Glutamatergic neuron (in vitro differentiated cells): Measurements from ENCODE around the gene NFXL1. TPM values are rescaled to one million over a fixed set of nuclear protein-coding genes. Genes with fewer than 3 reads are reported as not detected.

Experiments
- DNase-seq: peaks from one replicate; pipeline ENCODE4 v3.0.0; 2022
- H3K27ac Mint-ChIP-seq: one replicate; pipeline ENCODE4 v1.8.0; 2020; ENCODE audit warnings: mild to moderate bottlenecking, mixed read lengths, inconsistent platforms; ENCODE audit not compliant: unreplicated experiment
- H3K27me3 Mint-ChIP-seq: one replicate; pipeline ENCODE4 v1.8.0; 2020; ENCODE audit warnings: mild to moderate bottlenecking, moderate library complexity, mixed read lengths, inconsistent platforms; ENCODE audit not compliant: unreplicated experiment
- H3K36me3 Mint-ChIP-seq: one replicate; pipeline ENCODE4 v1.8.0; 2020; ENCODE audit warnings: mild to moderate bottlenecking, mixed read lengths, inconsistent platforms; ENCODE audit not compliant: unreplicated experiment
- H3K4me1 Mint-ChIP-seq: one replicate; pipeline ENCODE4 v1.8.0; 2020; ENCODE audit warnings: mild to moderate bottlenecking, low read depth, mixed read lengths, inconsistent platforms; ENCODE audit not compliant: unreplicated experiment
- H3K4me3 Mint-ChIP-seq: one replicate; pipeline ENCODE4 v1.8.0; 2020; ENCODE audit warnings: mild to moderate bottlenecking, mixed read lengths, inconsistent platforms; ENCODE audit not compliant: unreplicated experiment
- H3K9me3 Mint-ChIP-seq: one replicate; pipeline ENCODE4 v1.8.0; 2020; ENCODE audit warnings: mild to moderate bottlenecking, moderate library complexity, mixed read lengths, inconsistent platforms; ENCODE audit not compliant: unreplicated experiment
- CTCF ChIP-seq: fragments of 200-600 bp; sonication (generic); IDR thresholded peaks from one replicate; pipeline ENCODE4 v1.5.0; 2021; ENCODE audit not compliant: partially characterized antibody, unreplicated experiment
- total RNA-seq: library from RNA; stranded (reverse); fragmentation: NEBNext Ultra II Directional; extraction: Animal tissue kit (Norgen Biotek cat#: 25700); gene quantifications from one replicate; pipeline ENCODE4 v1.2.1, GENCODE V29; 2021; ENCODE audit not compliant: unreplicated experiment

The NFXL1 gene
- total RNA-seq, 1 donor from 2014 or later, result 20.2 TPM

DNA sequence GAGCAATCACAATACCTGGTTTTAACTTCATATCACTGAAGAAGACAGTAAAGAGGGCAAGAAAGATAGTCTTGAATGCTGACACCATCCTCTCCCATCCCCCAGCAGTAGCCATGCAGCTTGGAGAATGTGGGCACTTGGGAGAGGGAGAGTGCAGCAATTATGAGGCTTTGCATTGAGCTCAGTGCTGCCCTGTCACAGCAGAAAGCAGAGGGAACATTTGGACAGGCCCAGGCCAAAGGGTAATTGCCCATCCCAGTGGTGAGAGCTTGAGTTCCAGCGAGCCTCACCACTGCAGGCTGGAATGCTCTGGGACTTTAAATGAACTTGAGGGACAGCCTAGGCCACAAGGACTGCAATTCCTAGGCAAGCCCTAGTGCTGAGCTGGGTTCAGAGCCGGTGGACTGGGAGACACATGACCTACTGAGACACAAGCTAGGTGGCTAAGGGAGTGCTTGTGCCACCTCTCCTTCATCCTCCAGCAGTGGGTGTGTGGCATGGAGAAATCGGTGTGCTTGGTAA is 112.8 kb downstream of the NFXL1 start:
- no peaks in the 10 kb centered on the region for H3K27me3 Mint-ChIP-seq
- DNase-seq, result no peak
- no peaks in the 10 kb centered on the region for H3K36me3 Mint-ChIP-seq
- TF ChIP-seq CTCF, result no peak
- no peak overlapping the region for H3K4me3 Mint-ChIP-seq
- H3K27ac Mint-ChIP-seq, result no peak overlapping the region
- H3K4me1 Mint-ChIP-seq, result no peaks in the 10 kb centered on the region
- no peaks in the 10 kb centered on the region for H3K9me3 Mint-ChIP-seq

DNA sequence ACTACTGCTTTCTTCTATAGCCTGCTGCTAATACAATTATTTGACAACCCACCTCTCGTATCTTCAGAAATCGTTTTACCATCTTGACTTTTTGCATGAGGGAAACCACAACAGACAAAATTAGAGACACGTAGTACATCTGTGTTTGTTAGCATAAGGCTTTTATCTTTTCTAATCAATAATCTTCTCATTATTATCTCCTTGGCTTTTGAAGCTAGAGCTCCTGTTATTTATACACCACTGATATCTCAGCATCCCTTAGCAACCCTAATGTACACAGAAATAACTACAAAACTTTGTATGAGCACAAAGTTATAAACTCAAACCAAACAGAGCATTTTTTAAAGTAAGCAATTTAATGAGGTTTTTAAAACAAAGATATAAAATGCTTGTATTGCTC is 116.2 kb downstream of the NFXL1 start:
- DNase-seq, result no peak
- Mint-ChIP-seq H3K36me3 (no peaks in the 10 kb centered on the region), H3K9me3 (no peaks in the 10 kb centered on the region), H3K4me1 (no peaks in the 10 kb centered on the region), H3K27me3 (peaks cover 1% of the 10 kb centered on the region), H3K27ac (no peak overlapping the region), H3K4me3 (no peak overlapping the region)
- no peak for TF ChIP-seq CTCF

Other genes with a start within 250 kb of the NFXL1 start
- gene CORIN, start 76.5 kb downstream of the NFXL1 start, total RNA-seq, result 0.32 TPM
- gene CNGA1, start 102.1 kb upstream of the NFXL1 start, total RNA-seq, result not detected
- 0.83 TPM for gene NIPAL1, start 102.2 kb upstream of the NFXL1 start, total RNA-seq
- not detected for gene TXK, start 219.7 kb upstream of the NFXL1 start, total RNA-seq